ENCODE measurements around the gene ZNHIT3.

DNA sequence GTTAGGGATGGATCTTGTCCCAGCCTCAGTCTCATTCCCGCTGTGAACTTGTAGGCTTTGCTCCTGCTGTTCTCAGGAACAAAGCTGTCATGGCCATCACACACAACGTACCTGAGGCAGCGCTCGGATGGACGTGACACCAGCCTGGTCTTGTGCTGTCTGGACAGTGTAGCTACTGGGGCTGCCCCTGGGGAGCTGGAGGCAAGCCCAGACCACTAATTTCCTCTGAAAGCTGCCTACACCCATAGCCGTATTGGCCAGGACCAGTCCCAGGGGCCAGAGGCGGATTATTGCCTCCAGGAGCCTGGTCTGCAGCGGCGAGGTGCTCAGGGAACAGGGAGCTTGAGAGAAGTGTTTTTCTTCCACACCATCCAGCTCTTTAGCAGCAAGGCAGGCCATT, 11.7 kb downstream of the ZNHIT3 start:
- TF ChIP-seq POLR2A (IDR thresholded peaks at IDR 0.05), result no peak
- TF ChIP-seq, protein P1, sequence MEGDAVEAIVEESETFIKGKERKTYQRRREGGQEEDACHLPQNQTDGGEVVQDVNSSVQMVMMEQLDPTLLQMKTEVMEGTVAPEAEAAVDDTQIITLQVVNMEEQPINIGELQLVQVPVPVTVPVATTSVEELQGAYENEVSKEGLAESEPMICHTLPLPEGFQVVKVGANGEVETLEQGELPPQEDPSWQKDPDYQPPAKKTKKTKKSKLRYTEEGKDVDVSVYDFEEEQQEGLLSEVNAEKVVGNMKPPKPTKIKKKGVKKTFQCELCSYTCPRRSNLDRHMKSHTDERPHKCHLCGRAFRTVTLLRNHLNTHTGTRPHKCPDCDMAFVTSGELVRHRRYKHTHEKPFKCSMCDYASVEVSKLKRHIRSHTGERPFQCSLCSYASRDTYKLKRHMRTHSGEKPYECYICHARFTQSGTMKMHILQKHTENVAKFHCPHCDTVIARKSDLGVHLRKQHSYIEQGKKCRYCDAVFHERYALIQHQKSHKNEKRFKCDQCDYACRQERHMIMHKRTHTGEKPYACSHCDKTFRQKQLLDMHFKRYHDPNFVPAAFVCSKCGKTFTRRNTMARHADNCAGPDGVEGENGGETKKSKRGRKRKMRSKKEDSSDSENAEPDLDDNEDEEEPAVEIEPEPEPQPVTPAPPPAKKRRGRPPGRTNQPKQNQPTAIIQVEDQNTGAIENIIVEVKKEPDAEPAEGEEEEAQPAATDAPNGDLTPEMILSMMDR (IDR thresholded peaks at IDR 0.05), result no peak

All from lower leg skin (tissue), 3 donors.